ENCODE results near the gene GSTM3. TPM values are rescaled to one million over a fixed set of nuclear protein-coding genes. Genes with fewer than 3 reads are reported as not detected.
A peak's percentile ranks its signal among the peaks of the same experiment; 100 is the strongest.

The GSTM3 gene
- total RNA-seq, 1 donor from 2014 or later = 18.5 TPM

DNA sequence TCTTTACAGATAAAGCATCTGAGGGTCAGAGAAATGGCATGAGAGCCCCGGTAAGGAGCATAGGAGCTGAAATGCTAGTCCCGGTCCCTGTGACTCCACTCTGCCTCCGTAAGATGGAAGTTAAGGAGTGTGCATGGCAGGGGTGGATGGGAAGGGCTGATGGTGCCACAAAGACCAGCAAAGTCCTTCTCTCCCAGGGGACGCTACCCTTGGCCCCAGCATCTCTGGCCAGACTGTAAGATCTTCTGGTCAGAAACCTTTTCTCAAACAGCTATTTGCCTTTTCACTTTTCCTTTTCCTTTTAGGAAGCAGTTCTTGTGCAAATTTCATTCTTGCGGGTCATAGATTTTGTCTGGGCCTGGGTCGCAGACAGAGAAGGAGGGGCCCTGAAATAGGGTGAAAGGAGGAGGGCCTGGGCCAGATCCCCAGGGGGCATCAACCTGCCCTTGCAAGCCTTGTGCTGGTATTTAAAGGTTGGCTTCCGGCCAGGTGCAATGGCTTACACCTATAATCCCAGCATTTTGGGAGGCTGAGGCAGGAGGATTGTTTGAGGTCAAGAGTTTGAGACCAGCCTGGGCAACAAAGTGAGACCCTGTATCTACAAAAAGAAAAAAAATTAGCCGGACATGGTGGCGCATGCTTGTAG, 37.3 kb upstream of the GSTM3 start:
- intact Hi-C loops (cut with DNase I) = loop anchor here (5.0 to 10.0 kb wide), 2 partner anchors 204 to 233 kb away; partner anchors contain the start of genes AHCYL1 and GNAI3
- no peaks in the 10 kb centered on the region for H3K36me3 ChIP-seq
- H3K4me3 ChIP-seq = no peak overlapping the region
- peak; percentile 21 for DNase-seq
- no peak overlapping the region for H3K27ac ChIP-seq
- H3K27me3 ChIP-seq (ENCODE audit: low read depth) = no peaks in the 10 kb centered on the region
- peaks cover 26% of the 10 kb centered on the region for H3K4me1 ChIP-seq
- no peak for ATAC-seq
- TF ChIP-seq, protein P1, sequence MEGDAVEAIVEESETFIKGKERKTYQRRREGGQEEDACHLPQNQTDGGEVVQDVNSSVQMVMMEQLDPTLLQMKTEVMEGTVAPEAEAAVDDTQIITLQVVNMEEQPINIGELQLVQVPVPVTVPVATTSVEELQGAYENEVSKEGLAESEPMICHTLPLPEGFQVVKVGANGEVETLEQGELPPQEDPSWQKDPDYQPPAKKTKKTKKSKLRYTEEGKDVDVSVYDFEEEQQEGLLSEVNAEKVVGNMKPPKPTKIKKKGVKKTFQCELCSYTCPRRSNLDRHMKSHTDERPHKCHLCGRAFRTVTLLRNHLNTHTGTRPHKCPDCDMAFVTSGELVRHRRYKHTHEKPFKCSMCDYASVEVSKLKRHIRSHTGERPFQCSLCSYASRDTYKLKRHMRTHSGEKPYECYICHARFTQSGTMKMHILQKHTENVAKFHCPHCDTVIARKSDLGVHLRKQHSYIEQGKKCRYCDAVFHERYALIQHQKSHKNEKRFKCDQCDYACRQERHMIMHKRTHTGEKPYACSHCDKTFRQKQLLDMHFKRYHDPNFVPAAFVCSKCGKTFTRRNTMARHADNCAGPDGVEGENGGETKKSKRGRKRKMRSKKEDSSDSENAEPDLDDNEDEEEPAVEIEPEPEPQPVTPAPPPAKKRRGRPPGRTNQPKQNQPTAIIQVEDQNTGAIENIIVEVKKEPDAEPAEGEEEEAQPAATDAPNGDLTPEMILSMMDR (IDR thresholded peaks at IDR 0.05) = no peak
- H3K9me3 ChIP-seq = peaks cover 8% of the 10 kb centered on the region

DNA sequence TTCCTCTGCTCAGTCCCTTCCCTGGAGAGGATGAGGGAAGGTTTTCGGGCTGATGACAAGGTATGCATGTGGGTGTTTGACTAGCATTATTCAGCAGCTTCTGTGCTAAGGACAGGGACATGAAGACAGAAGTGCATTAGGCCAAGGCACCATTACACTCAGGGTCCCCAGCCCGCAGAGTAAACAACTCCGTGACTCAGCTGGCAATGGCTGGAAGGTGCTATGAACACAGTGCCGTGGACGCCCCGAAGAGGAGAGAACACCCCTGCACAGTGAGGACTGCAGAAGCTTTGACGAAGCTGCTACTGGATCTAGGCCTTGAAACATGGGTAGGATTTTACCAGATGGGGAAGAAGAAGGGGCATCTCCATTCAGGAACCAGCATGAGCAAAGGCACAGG, 36.6 kb upstream of the GSTM3 start:
- peaks cover 19% of the 10 kb centered on the region for H3K4me1 ChIP-seq
- H3K27ac ChIP-seq = no peak overlapping the region
- no peaks in the 10 kb centered on the region for H3K27me3 ChIP-seq (ENCODE audit: low read depth)
- DNase-seq = peak; percentile 8
- no peaks in the 10 kb centered on the region for H3K36me3 ChIP-seq
- peaks cover 8% of the 10 kb centered on the region for H3K9me3 ChIP-seq
- TF ChIP-seq, protein P1 (IDR thresholded peaks at IDR 0.05) = no peak
- H3K4me3 ChIP-seq = no peak overlapping the region
- intact Hi-C loops (cut with DNase I) = loop anchor here (5.0 to 10.0 kb wide), 2 partner anchors 205 to 233 kb away; partner anchors contain the start of genes AHCYL1 and GNAI3
- ATAC-seq = no peak

DNA sequence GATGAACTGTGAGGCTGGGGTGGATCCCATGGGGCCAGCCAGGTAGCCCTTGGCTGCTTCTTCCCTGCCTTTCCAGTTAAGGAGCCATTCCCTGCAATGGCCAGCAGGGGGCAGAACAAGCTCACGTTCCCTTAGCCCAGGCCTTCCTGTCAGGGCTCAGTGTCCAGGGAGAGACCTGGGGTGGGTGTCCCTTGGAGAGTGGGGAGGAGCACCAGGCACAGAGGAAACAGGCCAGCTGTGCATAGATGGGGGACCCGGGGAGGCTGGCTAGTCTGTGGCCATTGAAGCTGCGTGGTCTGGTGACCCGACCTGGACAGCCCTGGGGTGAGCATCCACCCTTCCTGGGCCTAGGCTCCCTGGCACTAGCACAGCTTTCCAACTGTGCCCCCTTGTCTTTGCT, 36.1 kb upstream of the GSTM3 start:
- ATAC-seq (peak; percentile 88 to 91), DNase-seq (peak; percentile 83)
- H3K27me3 ChIP-seq (ENCODE audit: low read depth) = no peaks in the 10 kb centered on the region
- H3K27ac ChIP-seq = no peak overlapping the region
- no peak overlapping the region for H3K4me3 ChIP-seq
- H3K9me3 ChIP-seq = peaks cover 8% of the 10 kb centered on the region
- no peaks in the 10 kb centered on the region for H3K36me3 ChIP-seq
- peaks cover 19% of the 10 kb centered on the region for H3K4me1 ChIP-seq
- TF ChIP-seq, protein P1 (IDR thresholded peaks at IDR 0.05) = peak; percentile 98
- intact Hi-C loops (cut with DNase I) = loop anchor here (5.0 to 10.0 kb wide), 2 partner anchors 205 to 232 kb away; partner anchors contain the start of genes AHCYL1 and GNAI3

DNA sequence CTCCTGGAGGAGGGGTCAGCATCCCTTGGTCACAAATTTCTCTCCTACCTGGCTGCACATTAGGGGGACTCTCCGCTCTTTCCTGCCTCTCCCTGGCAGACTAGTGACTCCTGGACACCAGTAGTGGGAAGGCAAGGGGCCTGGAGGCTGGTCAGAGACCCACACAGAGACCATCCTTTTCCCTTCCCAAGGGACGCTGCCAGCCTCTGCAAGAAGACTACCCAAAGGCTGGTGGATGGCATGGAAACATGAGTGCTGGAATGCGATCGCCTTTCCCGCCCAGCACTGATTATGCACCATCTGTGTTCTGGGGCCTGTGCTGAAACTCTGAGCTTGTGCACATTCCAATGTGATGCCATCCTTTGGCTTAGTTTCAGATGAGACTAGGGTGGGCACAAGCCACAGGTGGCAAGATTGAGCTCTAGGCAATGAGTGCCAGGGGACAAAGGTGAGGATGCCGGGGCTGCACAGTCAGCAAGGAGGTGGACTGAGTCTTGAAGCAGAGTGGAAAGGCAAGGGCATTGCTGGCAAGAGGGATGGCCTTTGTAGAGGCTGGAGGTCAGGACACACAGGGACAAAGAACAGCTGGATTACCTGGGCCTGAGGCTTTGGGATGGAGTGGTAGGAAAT, 35.5 kb upstream of the GSTM3 start:
- H3K9me3 ChIP-seq = peaks cover 8% of the 10 kb centered on the region
- no peaks in the 10 kb centered on the region for H3K36me3 ChIP-seq
- no peak overlapping the region for H3K27ac ChIP-seq
- peak; percentile 24 for DNase-seq
- no peak overlapping the region for H3K4me3 ChIP-seq
- ATAC-seq = no peak
- no peaks in the 10 kb centered on the region for H3K27me3 ChIP-seq (ENCODE audit: low read depth)
- intact Hi-C loops (cut with DNase I) = loop anchor here (5.0 to 10.0 kb wide), 2 partner anchors 206 to 232 kb away; partner anchors contain the start of genes AHCYL1 and GNAI3
- TF ChIP-seq, protein P1 (IDR thresholded peaks at IDR 0.05) = no peak
- H3K4me1 ChIP-seq = peaks cover 19% of the 10 kb centered on the region

DNA sequence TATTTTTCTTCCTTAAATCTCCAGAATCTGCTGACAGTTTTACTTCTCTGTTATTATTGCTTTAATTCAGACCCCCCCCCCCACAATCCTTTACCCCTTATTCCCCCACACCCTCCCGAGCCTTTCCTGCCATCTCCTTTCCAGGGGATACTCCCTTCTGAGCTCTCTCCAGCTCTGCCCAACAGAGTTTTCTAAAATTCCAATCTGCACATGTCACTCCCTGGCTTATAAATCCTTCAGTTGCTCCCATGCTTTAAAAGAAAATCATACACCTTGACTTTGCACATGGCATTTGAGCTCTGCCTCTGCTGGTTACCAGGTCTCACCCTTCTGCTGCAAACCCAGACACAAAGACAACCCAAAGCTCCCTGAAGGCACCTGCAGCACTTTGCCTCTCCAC, 34.6 kb upstream of the GSTM3 start:
- ATAC-seq (no peak), DNase-seq (no peak)
- H3K27ac ChIP-seq = no peak overlapping the region
- no peak overlapping the region for H3K4me3 ChIP-seq
- TF ChIP-seq, protein P1 (IDR thresholded peaks at IDR 0.05) = no peak
- intact Hi-C loops (cut with DNase I) = loop anchor here (5.0 to 10.0 kb wide), 2 partner anchors 207 to 231 kb away; partner anchors contain the start of genes AHCYL1 and GNAI3
- no peaks in the 10 kb centered on the region for H3K9me3 ChIP-seq
- peaks cover 19% of the 10 kb centered on the region for H3K4me1 ChIP-seq
- H3K27me3 ChIP-seq (ENCODE audit: low read depth) = no peaks in the 10 kb centered on the region
- no peaks in the 10 kb centered on the region for H3K36me3 ChIP-seq
